Measurements from ENCODE around the gene MTFR1L.

The MTFR1L gene

DNA sequence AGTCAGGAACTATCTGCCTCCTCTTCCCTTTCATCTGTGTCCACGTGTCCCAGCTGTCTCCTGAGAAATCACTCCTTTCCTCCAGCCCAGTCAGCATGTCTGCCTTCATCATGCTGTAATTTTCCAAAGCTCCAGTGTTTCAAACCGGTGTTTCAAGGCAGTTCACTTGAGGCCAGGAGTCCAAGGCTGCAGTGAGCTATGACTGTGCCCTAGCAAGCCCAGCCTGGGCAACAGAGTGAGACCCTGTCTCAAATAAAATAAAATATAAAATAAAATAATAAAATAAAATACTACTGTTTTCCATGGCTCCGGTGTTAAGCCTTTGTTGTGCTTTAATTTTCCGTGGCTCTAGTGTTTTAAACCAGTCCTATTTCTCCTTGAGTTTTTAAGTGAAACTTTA, 27.6 kb upstream of the MTFR1L start:
- DNase-seq = no peak

DNA sequence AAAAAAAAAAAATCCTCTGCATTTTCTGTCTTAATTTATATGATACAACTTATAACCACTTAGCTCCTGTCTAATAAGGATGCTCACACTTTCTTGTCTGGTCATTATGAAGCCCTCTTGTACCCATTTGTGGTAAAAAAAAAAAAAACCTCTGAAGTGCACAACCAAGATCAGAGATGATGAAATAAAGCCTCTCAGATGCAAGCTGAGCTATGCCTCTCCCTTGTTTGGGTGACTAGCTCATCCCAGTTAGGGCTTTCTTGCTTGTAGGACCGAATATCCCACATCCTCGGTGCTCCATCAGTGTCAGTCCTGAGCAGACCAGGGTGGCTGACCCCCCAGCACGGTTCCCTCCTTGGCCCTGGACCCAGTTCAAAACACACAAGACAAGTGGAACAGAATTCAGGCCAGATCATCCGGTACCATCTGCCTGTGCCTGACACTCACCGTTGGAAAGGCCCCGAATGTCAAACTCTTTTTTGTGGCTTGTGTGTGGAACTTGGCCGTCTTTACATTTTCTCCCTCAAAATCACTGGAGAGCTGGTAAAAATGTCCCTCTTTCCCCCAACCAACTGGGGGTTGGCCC, 26.1 kb upstream of the MTFR1L start:
- no peak for DNase-seq

GRCh38 chr1:25794325-25794724, 25.4 kb upstream of the MTFR1L start:
- no peak for DNase-seq

DNA sequence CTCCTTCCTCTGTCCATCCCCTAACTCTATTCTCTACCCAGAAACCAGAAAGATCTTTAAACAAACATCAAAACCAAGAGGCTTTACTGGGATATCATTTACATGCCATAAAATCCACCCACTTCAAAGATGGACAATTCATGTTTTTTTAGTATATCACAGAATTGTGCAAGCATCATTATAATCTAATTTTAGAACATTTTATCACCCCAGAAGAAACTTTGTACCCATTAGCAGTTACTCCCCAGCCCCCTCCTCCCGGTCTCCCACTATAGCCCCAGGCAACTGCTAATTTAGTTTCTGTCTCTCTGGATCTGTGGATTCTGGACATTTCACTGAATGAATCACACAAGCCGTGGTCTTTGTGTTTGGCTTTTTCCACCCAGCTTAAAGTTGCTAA, 24.5 kb upstream of the MTFR1L start:
- no peak for DNase-seq

GRCh38 chr1:25795946-25796810, 23.6 kb upstream of the MTFR1L start:
- DNase-seq = peak; percentile 42

DNA sequence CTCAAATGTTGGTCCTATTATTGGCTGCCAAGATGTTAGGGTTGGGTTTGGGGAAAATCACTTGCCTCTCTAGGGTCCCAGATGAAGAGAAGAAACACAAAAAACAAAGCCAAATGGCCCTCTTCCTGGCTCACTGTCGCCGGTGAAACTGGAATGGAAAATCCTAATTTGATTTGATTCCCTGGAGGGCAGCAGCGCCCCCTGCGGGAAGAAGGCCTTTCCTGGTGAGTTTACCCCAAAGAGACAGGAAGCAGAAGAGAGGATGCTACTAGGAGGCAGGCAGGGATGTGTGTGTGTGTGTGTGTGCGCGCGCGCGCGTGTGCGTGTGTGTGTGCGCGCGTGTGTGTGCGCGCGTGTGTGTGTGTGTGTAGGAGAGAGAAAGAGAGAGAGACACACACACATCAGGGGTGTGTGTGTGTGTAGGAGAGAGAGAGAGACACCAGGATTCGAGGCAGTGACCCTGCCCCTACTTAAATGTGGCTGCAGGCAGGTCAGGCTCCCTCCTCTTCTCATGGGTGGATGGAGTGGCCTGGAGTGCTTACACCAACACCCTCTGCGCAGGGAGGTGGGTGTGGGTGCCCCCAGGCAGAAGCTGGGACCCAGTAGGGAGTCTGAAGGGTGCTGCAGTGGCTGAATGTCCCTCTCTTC, 22.8 kb upstream of the MTFR1L start:
- DNase-seq = peak; percentile 76

DNA sequence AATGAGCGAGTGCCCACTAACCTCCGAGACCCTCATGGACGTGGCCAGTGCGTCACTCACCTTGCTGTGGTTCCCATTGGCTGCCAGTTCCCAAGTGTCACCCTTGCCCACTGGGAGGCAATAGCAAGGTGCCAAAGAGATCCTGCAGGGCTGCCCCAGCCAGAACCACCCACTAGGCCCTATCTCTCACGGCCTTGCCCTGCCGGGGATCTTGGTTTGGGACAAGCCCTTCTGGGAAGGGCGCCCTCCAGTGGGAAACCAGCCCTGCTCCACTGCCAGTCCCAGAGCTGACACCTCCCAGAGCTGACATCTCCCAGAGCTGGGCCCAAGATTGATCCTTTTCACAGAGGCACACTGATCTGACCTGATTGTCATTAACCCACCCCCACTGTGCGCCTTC, 21.8 kb upstream of the MTFR1L start:
- peak; percentile 25 for DNase-seq

DNA sequence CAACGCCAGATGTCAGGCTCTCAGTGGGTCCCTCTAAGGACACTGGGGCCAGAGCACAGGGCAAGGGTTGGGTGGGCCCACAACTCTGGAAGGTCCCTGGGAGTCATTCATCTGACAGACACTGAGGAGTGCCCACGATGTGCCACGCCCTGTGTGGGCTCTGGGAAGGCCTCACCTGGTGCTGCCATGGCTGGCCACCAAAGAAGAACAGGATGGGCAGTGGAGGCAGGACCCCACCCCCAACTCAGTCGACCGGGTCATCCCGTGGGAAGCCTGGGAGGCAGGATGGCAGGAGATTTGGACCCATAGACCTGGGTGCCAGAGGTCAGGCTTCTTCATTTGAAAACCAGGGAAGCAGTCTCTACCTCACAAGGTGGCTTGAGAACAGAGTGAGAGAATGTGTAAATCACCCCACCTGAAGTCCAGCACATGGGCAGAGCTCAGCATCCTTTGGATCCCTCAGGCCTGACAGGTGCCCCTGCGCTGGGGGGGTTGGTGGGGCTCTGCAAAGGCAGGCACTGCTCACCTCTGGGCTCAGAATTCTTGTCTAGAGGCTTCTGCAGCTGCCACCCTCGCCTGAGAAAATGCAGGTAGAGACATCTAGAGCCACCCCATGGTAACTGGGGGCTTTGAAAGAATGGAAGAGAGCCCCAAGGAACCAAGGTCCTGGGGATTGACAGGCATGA, 20.9 kb upstream of the MTFR1L start:
- DNase-seq = no peak

- DNase-seq = no peak
Observed at GRCh38 chr1:25799352-25799934, 20.3 kb upstream of the MTFR1L start.

- no peak for DNase-seq
Observed at GRCh38 chr1:25799935-25800702, 19.6 kb upstream of the MTFR1L start, which contains the start of gene SELENON. TSS of gene SELENON (plus strand) at chr1:25800193. CDS start at chr1:25800231, 38 bp downstream.

DNA sequence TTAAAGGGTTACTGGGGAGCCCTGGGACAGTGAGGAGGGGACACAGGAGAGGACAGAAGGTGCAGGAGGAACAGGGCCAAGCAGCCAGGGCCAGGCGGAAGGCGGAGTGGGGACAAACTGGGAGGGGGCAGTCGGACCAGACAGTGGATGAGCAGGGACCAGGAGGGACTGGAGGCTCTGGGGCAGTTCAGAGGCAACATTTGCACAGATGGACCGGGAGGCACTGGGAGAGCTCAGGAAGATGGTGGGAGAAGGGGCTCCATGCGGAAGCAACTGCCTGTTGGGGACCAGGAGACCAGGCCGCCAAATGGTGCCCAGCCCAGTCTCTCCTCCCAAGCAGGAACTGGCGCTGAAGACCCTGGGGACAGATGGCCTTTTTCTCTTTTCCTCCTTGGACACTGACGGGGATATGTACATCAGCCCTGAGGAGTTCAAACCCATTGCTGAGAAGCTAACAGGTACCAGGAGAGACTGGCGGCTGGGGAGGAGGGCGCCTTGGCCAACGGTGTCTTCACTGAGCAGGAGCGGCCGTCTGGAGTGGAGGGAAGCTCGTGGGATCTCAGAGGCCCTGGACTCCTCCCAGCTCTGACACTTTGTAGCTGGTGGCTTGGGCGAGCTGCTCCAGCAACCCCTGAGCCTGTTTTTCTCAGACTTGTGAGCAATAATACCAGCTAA, 18.9 kb upstream of the MTFR1L start:
- DNase-seq = no peak

GRCh38 chr1:25802915-25803314, 16.8 kb upstream of the MTFR1L start:
- peak; percentile 16 for DNase-seq

DNA sequence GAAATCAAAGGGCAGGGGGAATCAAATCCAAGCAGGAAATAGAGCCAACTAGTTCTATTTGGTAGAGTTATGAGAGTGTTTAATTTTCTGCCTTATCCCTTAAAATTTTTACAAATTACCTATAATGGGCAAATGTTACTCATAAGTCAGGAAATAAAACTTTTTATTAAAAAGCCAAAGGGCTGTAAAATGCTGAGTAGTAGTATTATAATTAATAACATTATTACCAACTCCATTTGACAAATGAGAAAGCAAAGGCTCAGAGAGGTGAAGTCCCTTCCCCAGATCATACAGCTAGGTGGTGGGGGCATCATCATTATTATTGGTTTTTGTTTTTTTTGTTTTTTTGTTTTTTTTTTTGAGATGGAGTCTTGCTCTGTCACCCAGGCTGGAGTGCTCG, 16.4 kb upstream of the MTFR1L start:
- DNase-seq = no peak

DNA sequence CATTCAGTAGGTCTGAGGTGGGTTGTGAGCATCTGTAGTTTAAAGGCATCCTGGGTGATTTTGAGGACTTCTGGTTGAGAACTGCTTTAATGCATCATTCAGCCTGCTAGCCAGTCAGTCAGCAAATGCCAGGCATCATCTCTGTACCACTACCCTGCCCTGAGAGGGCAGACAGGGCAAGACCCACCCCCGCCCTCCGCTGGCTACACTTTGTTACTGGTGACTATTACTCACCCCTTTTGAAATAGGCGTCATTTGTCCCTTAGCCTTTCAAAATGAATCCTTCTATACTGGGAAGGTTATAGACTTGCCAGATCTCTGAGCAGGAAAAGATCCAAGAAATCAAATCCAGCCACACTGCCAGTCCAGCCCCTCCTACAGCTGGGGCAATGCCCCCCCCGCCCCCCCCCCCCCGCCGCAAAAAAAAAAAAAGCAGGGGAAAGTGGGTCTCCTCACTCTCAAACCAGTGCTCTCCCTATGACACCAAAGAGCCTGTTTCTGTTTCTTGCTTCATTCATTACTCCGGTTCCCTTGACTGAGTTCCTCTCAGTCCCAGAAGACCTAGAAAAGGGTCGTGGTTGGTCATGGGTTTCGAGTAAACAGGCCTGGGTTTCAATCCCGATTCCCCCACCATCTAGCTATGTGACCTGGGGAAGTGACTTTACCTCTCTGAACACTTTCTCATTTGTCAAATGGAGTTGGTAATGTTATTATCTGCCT, 15.3 kb upstream of the MTFR1L start:
- peak; percentile 48 for DNase-seq

GRCh38 chr1:25804964-25805862, 14.5 kb upstream of the MTFR1L start:
- DNase-seq = no peak

- no peak for DNase-seq
Observed at GRCh38 chr1:25805863-25806225, 13.9 kb upstream of the MTFR1L start.

- no peak for DNase-seq
Observed at GRCh38 chr1:25806418-25806817, 13.3 kb upstream of the MTFR1L start.

GRCh38 chr1:25807480-25808390, 12.0 kb upstream of the MTFR1L start:
- DNase-seq = no peak
